Parathyroid adenoma (tissue), 2 donors: ENCODE data around the gene OXCT1.

ENCODE experiments used
- H2AFZ ChIP-seq: fragments of 300-600 bp; sonication (generic); one replicate; pipeline ENCODE4 v1.7.0; 2017; ENCODE audit warnings: antibody characterized with exemption, mild to moderate bottlenecking
- H3K27ac ChIP-seq: fragments of 300-600 bp; sonication (generic); one replicate; pipeline ENCODE4 v1.7.0; 2017
- H3K27me3 ChIP-seq: fragments of 300-600 bp; sonication (generic); one replicate; pipeline ENCODE4 v1.7.0; 2017; ENCODE audit warnings: low read length; ENCODE audit not compliant: control insufficient read depth, insufficient read depth
- H3K36me3 ChIP-seq: fragments of 300-600 bp; sonication (generic); one replicate; pipeline ENCODE4 v1.7.0; 2017; ENCODE audit warnings: low read length; ENCODE audit not compliant: control insufficient read depth, insufficient read depth
- H3K4me1 ChIP-seq: fragments of 300-600 bp; sonication (generic); one replicate; pipeline ENCODE4 v1.7.0; 2017; ENCODE audit warnings: control low read depth
- H3K4me2 ChIP-seq: fragments of 300-600 bp; sonication (generic); one replicate; pipeline ENCODE4 v1.7.0; 2017; ENCODE audit warnings: low read length
- H3K4me3 ChIP-seq: fragments of 300-600 bp; sonication (generic); one replicate; pipeline ENCODE4 v1.7.0; 2017; ENCODE audit warnings: low read depth, low read length
- H3K79me2 ChIP-seq: fragments of 300-600 bp; sonication (generic); one replicate; pipeline ENCODE4 v1.7.0; 2017; ENCODE audit warnings: control low read depth
- H3K9ac ChIP-seq: fragments of 300-600 bp; sonication (generic); one replicate; pipeline ENCODE4 v1.7.0; 2017; ENCODE audit warnings: mild to moderate bottlenecking
- H3K9me3 ChIP-seq: fragments of 300-600 bp; sonication (generic); one replicate; pipeline ENCODE4 v1.7.0; 2017; ENCODE audit warnings: low read length; ENCODE audit not compliant: control insufficient read depth
- TF ChIP-seq, protein P1 (sequence below): fragments of 300-600 bp; sonication (generic); IDR thresholded peaks from one replicate; pipeline ENCODE4 v1.7.0; 2017; ENCODE audit warnings: antibody characterized with exemption, mild to moderate bottlenecking
- donor health status: primary hyperparathyroidism.

Gene OXCT1

DNA sequence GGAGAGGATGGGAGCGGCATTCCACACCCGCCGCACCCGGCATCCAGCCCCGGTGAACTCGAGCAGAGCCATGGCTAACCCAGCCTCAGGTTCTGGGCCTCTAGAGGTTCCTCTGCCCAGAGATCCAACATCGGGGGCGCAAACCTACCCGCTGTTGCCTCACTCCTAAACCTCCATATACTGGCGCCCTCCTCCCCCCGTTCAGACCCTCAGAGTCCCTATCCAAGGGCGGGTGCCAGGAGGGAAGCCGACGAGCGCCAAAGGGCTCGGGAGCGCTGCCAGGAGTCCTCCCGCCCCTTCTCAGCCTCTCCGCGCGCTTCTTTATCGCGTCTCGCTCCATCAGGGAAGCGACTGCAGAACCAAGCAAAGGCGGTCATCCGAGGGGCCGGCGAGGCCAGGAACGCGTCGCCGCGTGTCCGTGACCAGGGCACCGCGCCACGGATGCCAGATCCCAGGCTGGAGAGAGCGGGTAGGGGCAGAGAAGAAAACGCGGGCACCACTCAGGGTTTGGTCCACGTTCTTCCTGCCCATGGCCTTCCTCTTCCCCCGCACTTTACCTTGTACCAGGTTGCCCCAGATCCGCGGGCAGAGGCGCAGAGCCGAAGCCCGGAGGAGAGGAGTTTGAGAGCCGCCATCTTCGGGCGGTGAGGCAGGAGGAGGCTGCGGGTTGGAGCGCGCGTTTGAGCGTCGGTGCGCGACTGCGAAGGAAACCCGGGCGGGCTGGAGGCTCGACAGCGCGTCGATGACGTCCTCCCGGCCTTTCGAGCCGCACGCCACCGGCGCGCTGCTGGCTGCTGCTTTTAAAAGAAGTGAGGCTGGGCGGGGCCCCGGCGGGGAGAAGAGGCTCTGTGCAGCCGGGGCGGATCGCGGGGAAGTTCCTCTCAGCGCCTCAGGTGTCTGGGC, at the start of gene OXCT1:
TSS of gene OXCT1 (minus strand) at position 702 of the 903 bp plus-strand sequence. CDS start at position 635, 67 bp downstream.
- H3K79me2 ChIP-seq: no peaks in the 10 kb centered on the region
- H3K36me3 ChIP-seq: no peaks in the 10 kb centered on the region
- no peaks in the 10 kb centered on the region for H3K27me3 ChIP-seq
- no peaks in the 10 kb centered on the region for H3K4me1 ChIP-seq
- H2AFZ ChIP-seq: peak within 1 kb of the TSS; percentile 97
- peak within 1 kb of the TSS; percentile 88 for H3K4me2 ChIP-seq
- H3K27ac ChIP-seq: peak within 1 kb of the TSS; percentile 80
- TF ChIP-seq, protein P1, sequence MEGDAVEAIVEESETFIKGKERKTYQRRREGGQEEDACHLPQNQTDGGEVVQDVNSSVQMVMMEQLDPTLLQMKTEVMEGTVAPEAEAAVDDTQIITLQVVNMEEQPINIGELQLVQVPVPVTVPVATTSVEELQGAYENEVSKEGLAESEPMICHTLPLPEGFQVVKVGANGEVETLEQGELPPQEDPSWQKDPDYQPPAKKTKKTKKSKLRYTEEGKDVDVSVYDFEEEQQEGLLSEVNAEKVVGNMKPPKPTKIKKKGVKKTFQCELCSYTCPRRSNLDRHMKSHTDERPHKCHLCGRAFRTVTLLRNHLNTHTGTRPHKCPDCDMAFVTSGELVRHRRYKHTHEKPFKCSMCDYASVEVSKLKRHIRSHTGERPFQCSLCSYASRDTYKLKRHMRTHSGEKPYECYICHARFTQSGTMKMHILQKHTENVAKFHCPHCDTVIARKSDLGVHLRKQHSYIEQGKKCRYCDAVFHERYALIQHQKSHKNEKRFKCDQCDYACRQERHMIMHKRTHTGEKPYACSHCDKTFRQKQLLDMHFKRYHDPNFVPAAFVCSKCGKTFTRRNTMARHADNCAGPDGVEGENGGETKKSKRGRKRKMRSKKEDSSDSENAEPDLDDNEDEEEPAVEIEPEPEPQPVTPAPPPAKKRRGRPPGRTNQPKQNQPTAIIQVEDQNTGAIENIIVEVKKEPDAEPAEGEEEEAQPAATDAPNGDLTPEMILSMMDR: no peak
- no peaks in the 10 kb centered on the region for H3K9me3 ChIP-seq
- peak within 1 kb of the TSS; percentile 58 for H3K9ac ChIP-seq
- H3K4me3 ChIP-seq: peak within 1 kb of the TSS; percentile 66

DNA sequence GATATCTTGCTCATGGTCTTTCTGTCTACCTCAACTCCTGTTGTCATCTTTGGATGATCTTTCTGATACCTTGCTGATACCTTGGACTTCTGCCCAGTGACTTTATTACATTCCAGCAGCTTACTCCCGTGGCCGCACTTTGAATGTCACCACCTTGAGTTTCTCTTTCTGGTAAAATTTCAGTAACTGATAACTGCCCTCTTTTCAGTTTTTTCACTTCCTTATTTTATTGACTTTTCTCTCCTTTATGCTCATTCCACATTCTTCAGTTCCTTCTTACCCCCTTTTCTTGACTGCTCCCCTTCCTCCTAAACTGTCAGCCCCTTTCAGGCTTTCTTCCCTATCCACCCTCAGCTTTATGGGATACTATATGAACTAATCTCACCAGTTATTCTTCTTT, 47.9 kb upstream of the OXCT1 start:
- Histone ChIP-seq H3K27me3 (no peaks in the 10 kb centered on the region), H3K4me3 (no peak overlapping the region), H3K4me1 (no peaks in the 10 kb centered on the region), H2AFZ (no peak overlapping the region), H3K4me2 (no peak overlapping the region), H3K79me2 (peaks cover 2% of the 10 kb centered on the region), H3K9ac (no peak overlapping the region), H3K27ac (no peak overlapping the region), H3K36me3 (no peaks in the 10 kb centered on the region), H3K9me3 (no peaks in the 10 kb centered on the region)
- TF ChIP-seq, protein P1: no peak

DNA sequence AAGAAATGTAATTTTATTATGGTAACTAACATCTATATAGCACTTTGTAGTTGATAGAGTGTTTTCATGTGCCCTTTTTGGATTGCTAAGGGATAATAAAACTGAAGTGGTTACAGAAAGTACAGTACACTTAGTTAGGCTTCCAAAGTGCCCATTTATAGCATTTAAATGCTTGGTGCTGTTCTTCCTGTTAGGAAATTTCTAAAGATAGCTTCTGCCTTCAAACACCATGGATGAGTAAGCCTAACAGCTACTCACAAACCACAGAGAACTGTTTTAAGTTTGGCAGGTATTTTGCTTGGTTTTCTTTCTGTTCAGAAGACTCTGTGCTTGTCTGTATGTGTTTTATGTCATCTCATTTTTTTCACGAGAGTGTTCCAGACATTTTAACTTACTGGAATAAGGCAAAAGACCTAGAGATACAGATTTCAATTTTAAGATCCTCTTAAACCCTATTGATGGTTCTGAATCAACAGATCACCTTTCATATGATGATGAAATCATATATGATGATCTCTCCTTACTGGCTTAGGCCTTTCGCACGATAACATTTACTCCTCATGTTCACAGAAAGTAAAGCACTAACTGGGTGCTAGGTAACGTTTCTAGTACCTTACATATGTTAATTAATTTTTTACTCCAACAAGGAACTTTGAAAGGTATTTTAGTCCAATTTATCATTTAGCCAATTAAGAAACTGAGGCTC, 38.3 kb upstream of the OXCT1 start:
- peaks cover 12% of the 10 kb centered on the region for H3K79me2 ChIP-seq
- no peak overlapping the region for H3K4me2 ChIP-seq
- H3K4me1 ChIP-seq: peaks cover 7% of the 10 kb centered on the region
- H3K36me3 ChIP-seq: no peaks in the 10 kb centered on the region
- H3K4me3 ChIP-seq: no peak overlapping the region
- H3K27me3 ChIP-seq: no peaks in the 10 kb centered on the region
- no peak overlapping the region for H2AFZ ChIP-seq
- H3K9ac ChIP-seq: no peak overlapping the region
- no peaks in the 10 kb centered on the region for H3K9me3 ChIP-seq
- TF ChIP-seq, protein P1: no peak
- H3K27ac ChIP-seq: no peak overlapping the region

DNA sequence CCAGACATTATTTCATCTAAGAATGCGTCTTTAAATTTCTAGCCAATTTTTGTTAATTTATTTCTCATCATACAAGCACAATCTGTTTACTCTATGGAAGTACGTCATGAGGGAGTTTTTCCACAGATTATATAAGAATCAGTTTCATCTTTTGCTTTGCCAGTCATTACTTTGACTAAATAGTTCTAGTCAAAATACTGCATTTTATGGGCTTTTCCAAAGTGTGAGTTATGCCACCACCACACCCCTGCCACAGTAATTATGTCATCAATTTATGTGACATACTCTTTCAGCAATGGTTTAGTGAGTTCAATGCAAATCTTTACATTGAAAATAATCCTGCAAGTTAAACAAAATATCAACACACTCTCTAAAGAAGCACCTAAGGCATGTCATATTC, 35.9 kb upstream of the OXCT1 start:
- Histone ChIP-seq H3K4me1 (peaks cover 7% of the 10 kb centered on the region), H3K79me2 (peaks cover 12% of the 10 kb centered on the region), H3K27me3 (no peaks in the 10 kb centered on the region), H3K9me3 (no peaks in the 10 kb centered on the region), H3K4me2 (no peak overlapping the region), H3K9ac (no peak overlapping the region), H3K27ac (no peak overlapping the region), H3K4me3 (no peak overlapping the region), H2AFZ (no peak overlapping the region), H3K36me3 (no peaks in the 10 kb centered on the region)
- TF ChIP-seq, protein P1: no peak
